ENCODE measurements around the gene TGM1. TPM values are rescaled to one million over a fixed set of nuclear protein-coding genes. Genes with fewer than 3 reads are reported as not detected.
A peak's percentile ranks its signal among the peaks of the same experiment; 100 is the strongest.

Gene TGM1
- polyA plus RNA-seq, 2 of the 4 experiments (the other 2 are of a cell fraction), result 0.61 to 1.3 TPM

DNA sequence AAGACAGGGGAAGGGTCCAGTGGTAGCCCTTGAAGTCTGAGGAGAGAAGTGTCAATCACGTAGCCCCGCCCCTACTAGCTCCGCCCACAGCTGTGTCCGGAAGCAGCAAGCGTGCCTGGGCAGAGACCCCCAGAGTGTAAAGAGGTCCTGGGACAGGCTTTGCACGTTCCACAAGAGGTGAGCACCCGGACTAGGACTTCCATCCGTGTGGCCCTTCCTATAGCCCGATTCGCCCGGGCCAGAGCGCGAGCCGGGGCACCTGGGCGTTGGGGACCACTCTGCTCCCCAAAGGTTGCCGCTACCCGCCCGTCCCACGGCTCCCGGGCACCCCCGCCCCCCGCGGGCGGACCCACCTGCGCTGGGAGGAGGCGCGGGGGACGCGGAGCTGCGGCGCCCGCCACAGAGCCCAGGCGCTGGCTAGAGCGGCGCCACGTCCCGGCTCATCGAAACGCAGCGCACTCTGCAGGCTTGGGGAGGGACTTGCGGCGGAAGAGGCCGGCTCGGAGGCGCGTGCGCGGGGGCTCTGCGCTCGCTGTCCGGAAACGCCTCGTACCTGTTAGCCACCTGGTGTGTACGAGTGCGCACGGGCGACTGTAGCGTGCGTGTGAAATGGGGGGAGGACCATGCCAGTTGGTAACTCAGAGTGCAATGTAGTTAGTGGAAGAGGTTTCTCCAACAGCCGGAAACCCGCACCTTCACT lies 8.3 kb upstream of the TGM1 start, which contains the start of gene RABGGTA (continued):
- TF ChIP-seq HOXA7 (CRISPR knock-in tag; IDR thresholded peaks at IDR 0.05) (no peak), EP300 (IDR thresholded peaks at IDR 0.05) (no peak), ZFP36 (IDR thresholded peaks at IDR 0.05; ENCODE audit: borderline replicate concordance, partially characterized antibody) (no peak), PHF8 (IDR thresholded peaks at IDR 0.05; ENCODE audit: borderline replicate concordance, low read depth) (peak; percentile 95), NPAS2 (CRISPR knock-in tag; IDR thresholded peaks at IDR 0.05; ENCODE audit: borderline replicate concordance) (no peak), MAZ (IDR thresholded peaks at IDR 0.05; ENCODE audit: borderline replicate concordance, low read depth, low read length) (0 out of 2 replicates have a peak, but pooled peaks have one; percentile 74), NFE2L2 (conservative IDR thresholded peaks at IDR 0.05; ENCODE audit: low read length) (no peak), KDM1A (IDR thresholded peaks at IDR 0.05; ENCODE audit: low read depth) (no peak), POLR2A (IDR thresholded peaks at IDR 0.05; ENCODE audit: low read length) (peak; percentile 42), HOXB5 (CRISPR knock-in tag; IDR thresholded peaks at IDR 0.05) (no peak), FOSL2 (IDR thresholded peaks at IDR 0.05) (no peak), FOSL2 (CRISPR knock-in tag; IDR thresholded peaks at IDR 0.05) (0 out of 2 replicates have a peak, but pooled peaks have one; percentile 25), CBX2 (IDR thresholded peaks at IDR 0.05; ENCODE audit: borderline replicate concordance, low read depth) (no peak), ZNF302 (CRISPR knock-in tag; IDR thresholded peaks at IDR 0.05) (no peak), BCL3 (IDR thresholded peaks at IDR 0.05) (peak; percentile 75; the same call in 1 of the 3 replicates), POLR2AphosphoS2 (conservative IDR thresholded peaks at IDR 0.05; ENCODE audit: low read length) (no peak), MYC (IDR thresholded peaks at IDR 0.05; ENCODE audit: borderline replicate concordance, low read length) (peak; percentile 65; the same call in 1 of the 2 replicates), JUNB (IDR thresholded peaks at IDR 0.05) (no peak), RFX5 (IDR thresholded peaks at IDR 0.05) (0 out of 2 replicates have a peak, but pooled peaks have one; percentile 57), NR3C1 (IDR thresholded peaks at IDR 0.05) (no peak)
- TF ChIP-seq, protein P1, sequence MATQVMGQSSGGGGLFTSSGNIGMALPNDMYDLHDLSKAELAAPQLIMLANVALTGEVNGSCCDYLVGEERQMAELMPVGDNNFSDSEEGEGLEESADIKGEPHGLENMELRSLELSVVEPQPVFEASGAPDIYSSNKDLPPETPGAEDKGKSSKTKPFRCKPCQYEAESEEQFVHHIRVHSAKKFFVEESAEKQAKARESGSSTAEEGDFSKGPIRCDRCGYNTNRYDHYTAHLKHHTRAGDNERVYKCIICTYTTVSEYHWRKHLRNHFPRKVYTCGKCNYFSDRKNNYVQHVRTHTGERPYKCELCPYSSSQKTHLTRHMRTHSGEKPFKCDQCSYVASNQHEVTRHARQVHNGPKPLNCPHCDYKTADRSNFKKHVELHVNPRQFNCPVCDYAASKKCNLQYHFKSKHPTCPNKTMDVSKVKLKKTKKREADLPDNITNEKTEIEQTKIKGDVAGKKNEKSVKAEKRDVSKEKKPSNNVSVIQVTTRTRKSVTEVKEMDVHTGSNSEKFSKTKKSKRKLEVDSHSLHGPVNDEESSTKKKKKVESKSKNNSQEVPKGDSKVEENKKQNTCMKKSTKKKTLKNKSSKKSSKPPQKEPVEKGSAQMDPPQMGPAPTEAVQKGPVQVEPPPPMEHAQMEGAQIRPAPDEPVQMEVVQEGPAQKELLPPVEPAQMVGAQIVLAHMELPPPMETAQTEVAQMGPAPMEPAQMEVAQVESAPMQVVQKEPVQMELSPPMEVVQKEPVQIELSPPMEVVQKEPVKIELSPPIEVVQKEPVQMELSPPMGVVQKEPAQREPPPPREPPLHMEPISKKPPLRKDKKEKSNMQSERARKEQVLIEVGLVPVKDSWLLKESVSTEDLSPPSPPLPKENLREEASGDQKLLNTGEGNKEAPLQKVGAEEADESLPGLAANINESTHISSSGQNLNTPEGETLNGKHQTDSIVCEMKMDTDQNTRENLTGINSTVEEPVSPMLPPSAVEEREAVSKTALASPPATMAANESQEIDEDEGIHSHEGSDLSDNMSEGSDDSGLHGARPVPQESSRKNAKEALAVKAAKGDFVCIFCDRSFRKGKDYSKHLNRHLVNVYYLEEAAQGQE (IDR thresholded peaks at IDR 0.05), result no peak
- TF ChIP-seq, protein P2, sequence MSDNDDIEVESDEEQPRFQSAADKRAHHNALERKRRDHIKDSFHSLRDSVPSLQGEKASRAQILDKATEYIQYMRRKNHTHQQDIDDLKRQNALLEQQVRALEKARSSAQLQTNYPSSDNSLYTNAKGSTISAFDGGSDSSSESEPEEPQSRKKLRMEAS (IDR thresholded peaks at IDR 0.05), result peak; percentile 92
- TF ChIP-seq, protein P3, sequence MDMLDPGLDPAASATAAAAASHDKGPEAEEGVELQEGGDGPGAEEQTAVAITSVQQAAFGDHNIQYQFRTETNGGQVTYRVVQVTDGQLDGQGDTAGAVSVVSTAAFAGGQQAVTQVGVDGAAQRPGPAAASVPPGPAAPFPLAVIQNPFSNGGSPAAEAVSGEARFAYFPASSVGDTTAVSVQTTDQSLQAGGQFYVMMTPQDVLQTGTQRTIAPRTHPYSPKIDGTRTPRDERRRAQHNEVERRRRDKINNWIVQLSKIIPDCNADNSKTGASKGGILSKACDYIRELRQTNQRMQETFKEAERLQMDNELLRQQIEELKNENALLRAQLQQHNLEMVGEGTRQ (IDR thresholded peaks at IDR 0.05), result no peak
